ENCODE results near the gene CT45A8. TPM values are rescaled to one million over a fixed set of nuclear protein-coding genes. Genes with fewer than 3 reads are reported as not detected.
"Not testable (repeated sequence)": the region's sequence is repeated elsewhere in the genome, so short reads cannot be mapped to it uniquely, and the experiment has no call there.

The CT45A8 gene
- not detected in 2 replicates for total RNA-seq
- not detected for polyA plus RNA-seq (2012)

GRCh38 chrX:135854438-135854837 is at the start of gene CT45A8:
CT45A8 (minus strand) TSS chrX:135854538; CDS start chrX:135850783, 3,755 bp downstream.
- DNase-seq (ENCODE audit: low read depth): not testable (repeated sequence)

GRCh38 chrX:135893294-135893817 is 39.0 kb upstream of the CT45A8 start, which contains the start of the genes CT45A10 and SAGE1:
CT45A10 (minus strand) TSS chrX:135893444; CDS start chrX:135885344, 8,100 bp downstream.
SAGE1 (plus strand) TSS chrX:135893716; CDS start chrX:135896243, 2,527 bp downstream.
- no peak for DNase-seq (ENCODE audit: low read depth)

- DNase-seq (ENCODE audit: low read depth): no peak
Measured at GRCh38 chrX:135892781-135893180, 38.4 kb upstream of the CT45A8 start.

GRCh38 chrX:135890087-135890585 is 35.8 kb upstream of the CT45A8 start:
- DNase-seq (ENCODE audit: low read depth): no peak

- DNase-seq (ENCODE audit: low read depth): not testable (repeated sequence)
Measured at GRCh38 chrX:135888976-135889375, 34.6 kb upstream of the CT45A8 start.

GRCh38 chrX:135888230-135888629 is 33.9 kb upstream of the CT45A8 start:
- not testable (repeated sequence) for DNase-seq (ENCODE audit: low read depth)

GRCh38 chrX:135882741-135883140 is 28.4 kb upstream of the CT45A8 start:
- DNase-seq (ENCODE audit: low read depth): not testable (repeated sequence)

- not testable (repeated sequence) for DNase-seq (ENCODE audit: low read depth)
Measured at GRCh38 chrX:135871712-135872111, 17.4 kb upstream of the CT45A8 start, which contains the start of gene CT45A9. CT45A9 (minus strand) TSS chrX:135871812; CDS start chrX:135868061, 3,751 bp downstream.

- not testable (repeated sequence) for DNase-seq (ENCODE audit: low read depth)
Measured at GRCh38 chrX:135837180-135837579, 17.2 kb downstream of the CT45A8 start, which contains the start of gene CT45A7. CT45A7 (minus strand) TSS chrX:135837280; CDS start chrX:135833533, 3,747 bp downstream.

- DNase-seq (ENCODE audit: low read depth): not testable (repeated sequence)
Measured at GRCh38 chrX:135819912-135820311, 34.4 kb downstream of the CT45A8 start, which contains the start of gene CT45A2. CT45A2 (minus strand) TSS chrX:135820012; CDS start chrX:135816265, 3,747 bp downstream.

GRCh38 chrX:135802687-135803086 is 51.7 kb downstream of the CT45A8 start, which contains the start of gene CT45A6:
CT45A6 (minus strand) TSS chrX:135802787; CDS start chrX:135798993, 3,794 bp downstream.
- not testable (repeated sequence) for DNase-seq (ENCODE audit: low read depth)

Other genes starting within 250 kb of the CT45A8 start
- not detected in 2 replicates for gene CT45A1, start 140.9 kb downstream of the CT45A8 start, total RNA-seq
- not detected in 2 replicates for gene CT45A3, start 86.3 kb downstream of the CT45A8 start, total RNA-seq
- not detected in 2 replicates for gene CT45A5, start 69.0 kb downstream of the CT45A8 start, total RNA-seq
- gene CT45A6, start 51.8 kb downstream of the CT45A8 start, total RNA-seq: not detected in 2 replicates
- not detected in 2 replicates for gene CT45A2, start 34.5 kb downstream of the CT45A8 start, total RNA-seq
- not detected in 2 replicates for gene CT45A7, start 17.3 kb downstream of the CT45A8 start, total RNA-seq
- gene CT45A9, start 17.3 kb upstream of the CT45A8 start, total RNA-seq: not detected in 2 replicates
- not detected in 2 replicates for gene CT45A10, start 38.9 kb upstream of the CT45A8 start, total RNA-seq
- not detected in 2 replicates for gene SAGE1, start 39.2 kb upstream of the CT45A8 start, total RNA-seq
- 26.7 and 31.6 TPM in 2 replicates for gene MMGT1, start 119.5 kb upstream of the CT45A8 start, total RNA-seq
- gene SLC9A6, start 130.9 kb upstream of the CT45A8 start, total RNA-seq: 14.9 and 20.1 TPM in 2 replicates